DMS 273 (cell line): ENCODE measurements around the gene MINPP1.
"Not testable (repeated sequence)": the region's sequence is repeated elsewhere in the genome, so short reads cannot be mapped to it uniquely, and the experiment has no call there.

ENCODE experiments used
- DNase-seq: peaks from one replicate; lab custom pipeline; 2025; ENCODE audit not compliant: unreplicated experiment; lab: John Stamatoyannopoulos, UW

MINPP1 gene

GRCh38 chr10:87560495-87561129 lies 55.9 kb downstream of the MINPP1 start:
- no peak for DNase-seq

GRCh38 chr10:87562750-87563149 lies 58.1 kb downstream of the MINPP1 start:
- no peak for DNase-seq

GRCh38 chr10:87565010-87565409 lies 60.3 kb downstream of the MINPP1 start:
- no peak for DNase-seq

- no peak for DNase-seq
Observed at GRCh38 chr10:87575851-87576250, 71.2 kb downstream of the MINPP1 start.

GRCh38 chr10:87578160-87578841 lies 73.6 kb downstream of the MINPP1 start:
- no peak for DNase-seq

GRCh38 chr10:87578842-87579401 lies 74.2 kb downstream of the MINPP1 start:
- no peak for DNase-seq

- no peak for DNase-seq
Observed at GRCh38 chr10:87579563-87579962, 74.9 kb downstream of the MINPP1 start.

- DNase-seq = no peak
Observed at GRCh38 chr10:87580016-87580415, 75.3 kb downstream of the MINPP1 start.

GRCh38 chr10:87585565-87586514 lies 81.1 kb downstream of the MINPP1 start:
- DNase-seq = peak; percentile 37

- no peak for DNase-seq
Observed at GRCh38 chr10:87589645-87590051, 85.0 kb downstream of the MINPP1 start.

GRCh38 chr10:87590705-87591588 lies 86.3 kb downstream of the MINPP1 start:
- DNase-seq = no peak

- DNase-seq = no peak
Observed at GRCh38 chr10:87591589-87591886, 86.8 kb downstream of the MINPP1 start.

GRCh38 chr10:87592920-87593319 lies 88.2 kb downstream of the MINPP1 start:
- DNase-seq = not testable (repeated sequence)

- no peak for DNase-seq
Observed at GRCh38 chr10:87593702-87594101, 89.0 kb downstream of the MINPP1 start.

- no peak for DNase-seq
Observed at GRCh38 chr10:87594181-87594580, 89.5 kb downstream of the MINPP1 start.

GRCh38 chr10:87594864-87595263 lies 90.2 kb downstream of the MINPP1 start:
- DNase-seq = no peak

- DNase-seq = no peak
Observed at GRCh38 chr10:87596351-87596750, 91.7 kb downstream of the MINPP1 start.

- DNase-seq = no peak
Observed at GRCh38 chr10:87598700-87599099, 94.0 kb downstream of the MINPP1 start.

GRCh38 chr10:87600581-87600980 lies 95.9 kb downstream of the MINPP1 start:
- DNase-seq = no peak
